Measurements from ENCODE around the gene PKP3. TPM values are rescaled to one million over a fixed set of nuclear protein-coding genes. Genes with fewer than 3 reads are reported as not detected.

The PKP3 gene
- total and polyA plus RNA-seq, 5 donors from 2014 or later, result 0.09 to 0.75 (median 0.28) TPM; not detected in 1

GRCh38 chr11:438101-438844 lies 44.3 kb downstream of the PKP3 start:
- H3K4me3 Mint-ChIP-seq, result no peak overlapping the region
- peaks cover 45% of the 10 kb centered on the region for H3K4me1 ChIP-seq (ENCODE audit: control insufficient read depth, insufficient read depth, low read length, poor library complexity, severe bottlenecking)
- no peak overlapping the region for H3K27ac ChIP-seq (ENCODE audit: insufficient read depth, low read length, poor library complexity, severe bottlenecking)
- no peak overlapping the region for H3K4me3 ChIP-seq (ENCODE audit: low read depth, low read length)
- H3K27ac Mint-ChIP-seq, result peak overlapping the region in 1 of 3 donors; percentile 42
- peaks cover 0 to 35% (median 14%) of the 10 kb centered on the region in 4 donors for H3K4me1 Mint-ChIP-seq
- no peaks in the 10 kb centered on the region for H3K36me3 ChIP-seq (ENCODE audit: control insufficient read depth, insufficient read depth, low read length)
- ATAC-seq (ENCODE audit: low read depth in 2 of 2) (no peak), DNase-seq (no peak)
- H3K27me3 Mint-ChIP-seq, result no peaks in the 10 kb centered on the region
- H3K9me3 ChIP-seq (ENCODE audit: control insufficient read depth in 2 of 2, low read length in 2 of 2), result no peaks in the 10 kb centered on the region
- H3K27me3 ChIP-seq (ENCODE audit: control insufficient read depth, insufficient read depth, low read length), result no peaks in the 10 kb centered on the region
- peaks cover 8% of the 10 kb centered on the region for H3K36me3 Mint-ChIP-seq
- no peaks in the 10 kb centered on the region for H3K9me3 Mint-ChIP-seq

GRCh38 chr11:439315-440064 lies 45.5 kb downstream of the PKP3 start:
- H3K27ac Mint-ChIP-seq, result peak overlapping the region in 1 of 3 donors; percentile 65
- peaks cover 45% of the 10 kb centered on the region for H3K4me1 ChIP-seq (ENCODE audit: control insufficient read depth, insufficient read depth, low read length, poor library complexity, severe bottlenecking)
- no peak overlapping the region for H3K4me3 ChIP-seq (ENCODE audit: low read depth, low read length)
- H3K4me1 Mint-ChIP-seq, result peaks cover 0 to 35% (median 14%) of the 10 kb centered on the region in 4 donors
- H3K27me3 ChIP-seq (ENCODE audit: control insufficient read depth, insufficient read depth, low read length), result no peaks in the 10 kb centered on the region
- no peak for DNase-seq
- no peak for ATAC-seq (ENCODE audit: low read depth in 2 of 2)
- no peaks in the 10 kb centered on the region for H3K27me3 Mint-ChIP-seq
- H3K4me3 Mint-ChIP-seq, result peak overlapping the region in 2 of 4 donors; percentile 18 to 69
- H3K9me3 ChIP-seq (ENCODE audit: control insufficient read depth in 2 of 2, low read length in 2 of 2), result no peaks in the 10 kb centered on the region
- H3K27ac ChIP-seq (ENCODE audit: insufficient read depth, low read length, poor library complexity, severe bottlenecking), result no peak overlapping the region
- H3K9me3 Mint-ChIP-seq, result no peaks in the 10 kb centered on the region
- no peaks in the 10 kb centered on the region for H3K36me3 ChIP-seq (ENCODE audit: control insufficient read depth, insufficient read depth, low read length)
- peaks cover 8% of the 10 kb centered on the region for H3K36me3 Mint-ChIP-seq

GRCh38 chr11:440065-441042 lies 46.3 kb downstream of the PKP3 start:
- Histone ChIP-seq H3K27me3 (ENCODE audit: control insufficient read depth, insufficient read depth, low read length) (no peaks in the 10 kb centered on the region), H3K9me3 (ENCODE audit: control insufficient read depth in 2 of 2, low read length in 2 of 2) (no peaks in the 10 kb centered on the region), H3K4me1 (ENCODE audit: control insufficient read depth, insufficient read depth, low read length, poor library complexity, severe bottlenecking) (peaks cover 45% of the 10 kb centered on the region), H3K4me3 (ENCODE audit: low read depth, low read length) (no peak overlapping the region), H3K27ac (ENCODE audit: insufficient read depth, low read length, poor library complexity, severe bottlenecking) (no peak overlapping the region), H3K36me3 (ENCODE audit: control insufficient read depth, insufficient read depth, low read length) (no peaks in the 10 kb centered on the region)
- ATAC-seq (ENCODE audit: low read depth in 2 of 2) (no peak), DNase-seq (no peak)
- Mint-ChIP-seq H3K27me3 (no peaks in the 10 kb centered on the region), H3K9me3 (no peaks in the 10 kb centered on the region), H3K27ac (peak overlapping the region in 1 of 3 donors; percentile 67), H3K4me1 (peaks cover 0 to 35% (median 12%) of the 10 kb centered on the region in 4 donors), H3K36me3 (peaks cover 5% of the 10 kb centered on the region), H3K4me3 (peak overlapping the region; percentile 68 to 81 (median 69))

- Histone ChIP-seq H3K4me1 (ENCODE audit: control insufficient read depth, insufficient read depth, low read length, poor library complexity, severe bottlenecking) (peaks cover 45% of the 10 kb centered on the region), H3K4me3 (ENCODE audit: low read depth, low read length) (no peak overlapping the region), H3K27me3 (ENCODE audit: control insufficient read depth, insufficient read depth, low read length) (no peaks in the 10 kb centered on the region), H3K27ac (ENCODE audit: insufficient read depth, low read length, poor library complexity, severe bottlenecking) (no peak overlapping the region), H3K9me3 (ENCODE audit: control insufficient read depth in 2 of 2, low read length in 2 of 2) (no peaks in the 10 kb centered on the region), H3K36me3 (ENCODE audit: control insufficient read depth, insufficient read depth, low read length) (no peaks in the 10 kb centered on the region)
- no peaks in the 10 kb centered on the region for H3K27me3 Mint-ChIP-seq
- peaks cover 5% of the 10 kb centered on the region for H3K36me3 Mint-ChIP-seq
- H3K27ac Mint-ChIP-seq, result peak overlapping the region in 1 of 3 donors; percentile 91
- no peaks in the 10 kb centered on the region for H3K9me3 Mint-ChIP-seq
- DNase-seq (no peak), ATAC-seq (ENCODE audit: low read depth in 2 of 2) (no peak)
- H3K4me3 Mint-ChIP-seq, result peak overlapping the region; percentile 46 to 81 (median 59)
- peaks cover 0 to 35% (median 12%) of the 10 kb centered on the region in 4 donors for H3K4me1 Mint-ChIP-seq
These were observed 47.0 kb downstream of the PKP3 start for GRCh38 chr11:441043-441417.

- Mint-ChIP-seq H3K27ac (peak within 1 kb of the TSS; percentile 44 to 91 (median 62)), H3K4me3 (peak within 1 kb of the TSS; percentile 54 to 82 (median 77)), H3K4me1 (peaks cover 0 to 32% (median 9%) of the 10 kb centered on the region in 4 donors), H3K9me3 (no peaks in the 10 kb centered on the region), H3K27me3 (no peaks in the 10 kb centered on the region), H3K36me3 (peaks cover 5% of the 10 kb centered on the region)
- Histone ChIP-seq H3K27ac (ENCODE audit: insufficient read depth, low read length, poor library complexity, severe bottlenecking) (peak within 1 kb of the TSS; percentile 62), H3K36me3 (ENCODE audit: control insufficient read depth, insufficient read depth, low read length) (no peaks in the 10 kb centered on the region), H3K4me1 (ENCODE audit: control insufficient read depth, insufficient read depth, low read length, poor library complexity, severe bottlenecking) (peaks cover 45% of the 10 kb centered on the region), H3K4me3 (ENCODE audit: low read depth, low read length) (no peak within 1 kb of the TSS), H3K27me3 (ENCODE audit: control insufficient read depth, insufficient read depth, low read length) (no peaks in the 10 kb centered on the region), H3K9me3 (ENCODE audit: control insufficient read depth in 2 of 2, low read length in 2 of 2) (no peaks in the 10 kb centered on the region)
- peak; percentile 49 to 77 (median 59) for DNase-seq
- ATAC-seq (ENCODE audit: low read depth in 2 of 2), result peak; percentile 79 to 87
These were observed 47.6 kb downstream of the PKP3 start, which contains the start of gene ANO9 for GRCh38 chr11:441418-442274. TSS of gene ANO9 (minus strand) at chr11:442011. CDS start at chr11:441926, 85 bp downstream.

- Mint-ChIP-seq H3K27ac (peak overlapping the region in 1 of 3 donors; percentile 76), H3K4me3 (peak overlapping the region in 2 of 4 donors; percentile 49 to 55), H3K9me3 (no peaks in the 10 kb centered on the region), H3K4me1 (peaks cover 0 to 26% (median 5%) of the 10 kb centered on the region in 4 donors), H3K36me3 (no peaks in the 10 kb centered on the region), H3K27me3 (no peaks in the 10 kb centered on the region)
- Histone ChIP-seq H3K4me3 (ENCODE audit: low read depth, low read length) (no peak overlapping the region), H3K9me3 (ENCODE audit: control insufficient read depth in 2 of 2, low read length in 2 of 2) (no peaks in the 10 kb centered on the region), H3K36me3 (ENCODE audit: control insufficient read depth, insufficient read depth, low read length) (no peaks in the 10 kb centered on the region), H3K4me1 (ENCODE audit: control insufficient read depth, insufficient read depth, low read length, poor library complexity, severe bottlenecking) (peaks cover 40% of the 10 kb centered on the region), H3K27ac (ENCODE audit: insufficient read depth, low read length, poor library complexity, severe bottlenecking) (no peak overlapping the region), H3K27me3 (ENCODE audit: control insufficient read depth, insufficient read depth, low read length) (no peaks in the 10 kb centered on the region)
- DNase-seq (no peak), ATAC-seq (ENCODE audit: low read depth in 2 of 2) (no peak)
These were observed 48.6 kb downstream of the PKP3 start for GRCh38 chr11:442611-443081.
